Stimulated activated CD4-positive, alpha-beta T cell treated with anti-CD3 and anti-CD28 coated beads, Interleukin-2, amount 100 ng/mL, for 24 hours (primary cell): Measurements from ENCODE around the gene MRPL58.

Experiments used
- DNase-seq, 2 donors: peaks; one replicate each; pipeline ENCODE4 v3.0.0-alpha.2; 2020

MRPL58 gene

DNA sequence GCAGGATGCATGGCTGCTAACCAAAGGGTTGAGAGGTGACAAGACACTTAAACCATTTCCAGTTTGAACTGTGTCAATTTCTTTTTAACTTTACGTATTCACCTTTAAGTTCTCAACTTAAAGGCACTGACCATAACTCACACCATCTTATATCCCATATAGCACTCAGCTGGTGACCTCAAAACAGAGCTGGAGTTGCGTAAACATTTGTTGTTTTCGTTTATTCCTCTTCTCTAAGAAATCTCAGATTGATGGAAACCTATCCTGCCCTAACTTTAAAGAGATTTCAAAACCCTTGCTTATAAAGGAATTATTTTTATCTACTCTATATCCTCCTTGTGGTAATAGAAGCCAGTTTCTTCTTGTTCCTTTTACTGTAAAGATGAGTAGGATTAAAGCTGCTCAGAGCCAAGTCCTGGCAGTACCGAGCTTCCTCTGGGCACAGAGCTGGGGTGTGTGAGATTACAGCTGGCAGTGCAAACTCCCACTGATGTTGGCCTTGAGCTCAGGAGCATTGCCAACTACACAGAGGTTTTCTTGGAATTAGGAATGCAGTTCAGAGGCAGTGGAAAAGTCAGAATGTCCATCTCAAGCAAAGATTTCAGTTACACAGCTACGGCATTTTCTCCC lies 35.9 kb downstream of the MRPL58 start:
- no peak for DNase-seq

DNA sequence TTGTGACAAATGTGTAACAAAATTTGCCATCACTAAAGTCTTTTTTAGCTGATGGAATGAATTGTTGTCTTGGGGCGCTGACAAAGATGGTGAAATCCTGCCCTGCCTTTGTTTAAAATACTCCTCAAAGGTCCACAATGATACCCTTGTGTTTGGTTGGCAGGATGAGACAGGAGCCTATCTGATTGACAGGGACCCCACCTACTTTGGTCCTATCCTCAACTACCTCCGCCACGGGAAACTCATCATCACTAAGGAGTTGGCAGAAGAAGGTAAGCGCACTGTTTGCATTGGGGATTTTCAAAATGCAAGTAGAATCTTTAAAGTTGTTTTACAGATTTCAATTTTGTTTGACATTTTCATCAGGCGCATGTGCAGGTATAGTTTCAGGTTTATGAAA lies 36.6 kb downstream of the MRPL58 start:
- DNase-seq, result no peak

DNA sequence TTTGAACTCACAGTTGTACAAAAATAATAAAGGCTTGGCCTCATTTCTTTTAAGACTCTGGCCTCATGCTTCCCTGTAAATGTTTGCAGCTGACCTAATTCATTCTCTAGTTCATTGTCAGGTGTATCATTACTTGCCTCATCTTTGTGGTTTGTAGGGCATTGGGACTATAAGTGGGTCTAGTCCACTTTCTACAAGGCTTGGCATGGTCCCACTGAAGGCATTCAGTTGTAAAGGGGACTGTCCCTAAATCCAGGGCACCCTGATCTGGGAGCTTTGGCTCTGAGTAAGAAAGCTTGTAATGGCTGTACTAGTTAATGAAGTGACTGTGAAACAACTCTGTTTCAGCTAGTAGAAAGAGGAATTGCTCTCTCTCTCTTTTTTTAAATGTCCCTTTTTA lies 37.2 kb downstream of the MRPL58 start:
- DNase-seq, result no peak

DNA sequence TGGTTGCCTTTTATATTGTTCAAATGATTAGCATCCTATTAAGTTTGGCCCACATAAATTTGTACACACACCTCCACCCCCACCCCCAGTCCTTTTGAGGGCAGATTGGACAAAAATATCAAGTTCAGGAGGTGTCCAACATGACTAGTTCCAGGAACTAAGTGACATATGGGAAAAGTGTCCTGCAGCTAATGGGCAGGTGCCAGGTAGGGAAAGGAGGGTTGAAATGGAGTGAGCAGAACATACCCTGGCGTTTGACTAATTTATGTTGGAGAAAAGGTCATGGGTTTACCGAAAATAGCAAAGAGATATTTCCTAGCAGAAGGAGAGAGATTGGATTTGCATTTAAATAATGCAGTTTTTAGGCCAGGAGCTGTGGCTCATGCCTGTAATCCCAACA lies 39.5 kb downstream of the MRPL58 start:
- no peak for DNase-seq

DNA sequence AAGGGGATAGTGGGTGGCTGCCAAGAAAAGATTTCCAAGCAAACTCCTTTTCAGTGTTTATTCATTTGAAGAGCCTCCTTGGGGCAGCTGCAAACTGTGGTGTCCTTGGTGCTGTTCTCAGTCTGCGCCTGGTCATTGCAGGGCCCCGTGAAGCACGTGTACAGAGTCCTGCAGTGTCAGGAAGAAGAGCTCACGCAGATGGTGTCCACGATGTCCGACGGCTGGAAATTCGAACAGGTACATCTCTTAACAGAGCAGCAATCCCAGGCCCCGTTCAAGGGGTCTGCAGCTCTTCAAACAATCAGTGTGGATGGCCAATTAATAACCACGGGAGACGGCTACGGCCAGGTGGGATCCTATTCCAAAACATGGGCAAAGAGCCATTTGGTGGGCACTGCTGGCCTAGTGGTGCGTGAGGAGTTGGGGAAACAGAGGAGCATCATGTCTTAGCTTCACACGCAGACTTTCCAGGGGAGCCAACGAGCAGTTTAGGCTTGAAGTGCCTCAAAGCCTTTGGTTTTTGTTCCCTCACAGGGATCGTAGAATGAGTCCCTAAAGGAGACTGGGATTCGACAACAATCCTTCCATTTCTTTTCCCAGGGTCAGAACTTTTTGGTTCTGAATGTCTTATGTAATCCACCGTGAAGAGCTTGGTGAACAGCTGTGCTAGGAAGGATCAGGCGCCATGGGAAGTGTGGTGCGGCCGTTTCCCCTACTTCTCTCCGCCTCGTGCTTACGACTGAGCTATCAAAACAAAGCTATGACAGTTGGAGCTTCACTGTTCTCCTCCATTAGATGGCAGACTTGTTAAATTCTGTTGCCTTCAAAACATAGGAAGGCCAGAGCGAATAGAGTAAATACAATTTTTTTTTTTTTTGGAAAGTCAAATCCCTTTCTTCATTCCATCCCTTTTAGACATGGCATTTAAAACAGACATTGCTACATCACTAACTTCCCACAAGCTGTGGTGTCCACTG lies 47.2 kb downstream of the MRPL58 start:
- no peak for DNase-seq

DNA sequence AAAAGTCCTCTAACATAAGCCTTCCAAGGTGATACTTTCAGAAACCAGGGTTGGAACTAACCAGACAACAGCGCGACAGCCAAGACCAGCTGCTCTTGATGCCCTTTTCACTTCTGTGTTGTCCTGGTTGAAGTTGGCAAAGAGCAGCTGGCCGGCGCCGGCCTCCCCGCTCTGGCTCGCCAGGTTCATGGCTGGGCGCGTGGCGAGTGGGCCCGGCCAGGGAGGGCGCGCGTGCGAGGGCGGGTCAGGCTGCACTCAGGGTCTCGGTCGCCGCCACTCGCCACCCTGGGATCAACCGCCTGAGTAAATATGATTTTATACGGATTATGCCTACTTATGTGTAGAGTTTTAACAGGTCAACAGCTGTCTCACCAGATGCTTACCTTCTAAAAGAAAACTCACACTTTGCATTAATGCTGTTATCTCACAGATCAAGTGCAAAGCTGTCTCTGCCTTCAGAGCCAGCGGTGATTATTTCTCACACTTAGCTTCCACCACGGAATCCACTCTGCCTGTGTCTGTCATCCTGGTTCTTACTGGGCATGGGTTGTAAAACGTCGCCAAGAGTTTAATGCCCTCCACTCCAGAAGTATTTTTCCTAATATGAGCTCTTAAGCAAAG lies 48.1 kb downstream of the MRPL58 start:
- no peak for DNase-seq

DNA sequence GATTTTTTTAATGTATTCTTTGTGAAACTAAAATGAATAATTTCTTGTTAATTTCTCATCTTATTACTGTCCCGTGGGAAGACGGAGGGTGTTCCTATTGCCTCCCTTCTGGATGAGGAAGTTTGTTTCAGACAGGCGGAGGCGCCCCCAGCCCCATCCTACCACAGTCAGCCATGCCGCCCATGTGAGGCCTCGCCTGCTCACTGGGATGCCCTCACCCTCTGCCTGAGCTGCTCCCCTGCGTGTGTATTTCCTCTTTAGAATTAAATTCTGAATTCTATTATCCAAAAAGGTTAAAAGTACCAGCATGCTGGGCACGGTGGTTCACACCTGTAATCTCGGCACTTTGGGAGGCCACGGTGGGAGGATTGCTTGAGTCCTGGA lies 48.6 kb downstream of the MRPL58 start:
- DNase-seq, result no peak

DNA sequence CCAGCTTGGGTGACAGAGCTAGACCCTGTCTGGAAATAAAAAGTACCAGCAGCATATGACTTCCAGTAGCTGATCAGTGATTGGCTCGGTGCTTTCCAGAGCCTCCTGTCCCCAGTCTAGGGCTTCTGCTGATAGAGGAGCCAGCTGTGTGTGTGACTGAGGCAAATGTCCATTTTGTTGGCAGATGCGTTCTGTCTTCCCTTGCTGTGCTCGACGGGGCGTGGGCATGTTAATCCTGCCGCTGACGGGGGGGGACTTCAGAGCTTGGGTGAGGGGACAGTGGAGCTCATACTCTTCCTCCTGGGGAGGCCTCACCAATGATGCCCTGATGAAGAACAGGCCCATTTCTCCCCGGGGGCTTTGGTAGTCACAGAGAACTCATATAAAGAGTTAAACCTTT lies 49.1 kb downstream of the MRPL58 start:
- no peak for DNase-seq

DNA sequence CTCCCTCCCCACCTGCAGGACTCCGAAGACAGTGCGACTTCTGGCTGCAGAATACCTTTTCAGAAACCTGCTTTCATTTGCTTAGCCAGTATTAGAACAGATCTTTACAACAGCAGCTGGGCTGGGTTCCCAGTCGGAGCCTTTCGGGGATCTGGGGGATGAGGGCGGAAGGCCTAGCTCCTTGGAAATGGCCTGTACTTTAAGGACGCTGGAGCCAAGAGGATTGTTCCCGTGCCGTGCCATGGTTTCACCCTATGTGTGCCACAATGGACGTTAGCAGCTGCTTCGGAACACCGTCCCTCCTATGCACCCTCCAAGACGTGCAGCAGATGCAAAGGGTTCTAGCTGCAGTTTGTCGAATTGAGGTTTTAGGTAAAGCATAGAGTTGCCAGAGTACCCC lies 50.7 kb downstream of the MRPL58 start:
- no peak for DNase-seq

DNA sequence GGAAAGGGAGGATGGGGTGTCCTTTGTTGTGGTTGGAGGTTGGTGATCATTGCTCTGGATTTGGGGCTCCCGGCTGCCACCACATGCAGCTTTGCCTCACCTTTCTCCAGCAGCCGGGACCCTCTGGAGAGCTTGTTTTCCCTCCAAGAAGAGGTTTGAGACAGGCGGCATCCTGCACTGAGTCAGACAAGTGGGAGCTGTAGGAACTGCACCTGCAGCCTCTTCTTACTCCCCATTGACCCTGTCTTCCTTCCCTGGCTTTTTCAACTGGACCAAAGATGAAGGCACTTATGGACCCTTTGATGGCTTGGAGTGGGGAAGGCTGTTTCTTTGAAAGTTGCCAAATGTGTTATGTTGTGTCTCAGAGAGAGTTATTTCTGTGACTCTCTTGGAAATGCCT lies 51.2 kb downstream of the MRPL58 start:
- DNase-seq, result no peak

DNA sequence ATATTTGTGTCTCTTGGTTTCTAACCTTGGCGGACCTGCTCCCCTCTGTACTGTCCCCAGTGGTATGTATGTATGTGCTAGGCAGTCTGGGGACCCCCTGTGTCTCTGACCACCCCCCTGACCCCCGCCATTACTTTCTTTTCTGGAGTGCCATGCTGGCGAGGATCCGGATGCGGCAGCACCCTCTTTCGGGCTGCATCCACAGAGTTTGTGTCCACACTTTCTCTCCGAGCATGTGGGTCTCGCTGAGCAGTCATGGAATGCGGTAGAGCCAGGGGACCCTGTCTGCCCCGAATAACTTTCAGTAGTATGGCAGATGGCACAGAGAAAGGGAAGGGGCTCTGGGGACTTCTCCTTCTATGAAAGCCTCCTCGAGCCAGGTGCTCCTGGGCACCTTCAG lies 51.6 kb downstream of the MRPL58 start:
- no peak for DNase-seq

DNA sequence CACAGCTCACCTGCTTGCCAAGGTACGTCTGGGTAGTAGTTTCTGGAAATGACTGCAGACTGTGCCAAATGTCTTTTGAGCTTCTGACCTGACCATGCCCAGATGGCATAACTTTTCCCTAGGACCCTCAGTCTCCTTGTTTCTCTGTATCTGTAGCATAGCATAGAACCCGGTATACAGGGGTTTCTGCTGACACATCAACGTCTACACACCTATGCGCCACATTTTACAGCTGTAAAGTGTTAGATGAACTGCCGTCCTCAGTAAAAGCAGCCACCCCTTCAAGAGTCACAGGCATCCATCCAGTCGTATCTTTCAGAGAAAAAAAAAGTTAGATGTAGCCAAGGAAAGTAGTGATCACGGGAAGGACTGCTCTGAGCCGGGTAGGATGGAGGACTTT lies 52.0 kb downstream of the MRPL58 start:
- no peak for DNase-seq

DNA sequence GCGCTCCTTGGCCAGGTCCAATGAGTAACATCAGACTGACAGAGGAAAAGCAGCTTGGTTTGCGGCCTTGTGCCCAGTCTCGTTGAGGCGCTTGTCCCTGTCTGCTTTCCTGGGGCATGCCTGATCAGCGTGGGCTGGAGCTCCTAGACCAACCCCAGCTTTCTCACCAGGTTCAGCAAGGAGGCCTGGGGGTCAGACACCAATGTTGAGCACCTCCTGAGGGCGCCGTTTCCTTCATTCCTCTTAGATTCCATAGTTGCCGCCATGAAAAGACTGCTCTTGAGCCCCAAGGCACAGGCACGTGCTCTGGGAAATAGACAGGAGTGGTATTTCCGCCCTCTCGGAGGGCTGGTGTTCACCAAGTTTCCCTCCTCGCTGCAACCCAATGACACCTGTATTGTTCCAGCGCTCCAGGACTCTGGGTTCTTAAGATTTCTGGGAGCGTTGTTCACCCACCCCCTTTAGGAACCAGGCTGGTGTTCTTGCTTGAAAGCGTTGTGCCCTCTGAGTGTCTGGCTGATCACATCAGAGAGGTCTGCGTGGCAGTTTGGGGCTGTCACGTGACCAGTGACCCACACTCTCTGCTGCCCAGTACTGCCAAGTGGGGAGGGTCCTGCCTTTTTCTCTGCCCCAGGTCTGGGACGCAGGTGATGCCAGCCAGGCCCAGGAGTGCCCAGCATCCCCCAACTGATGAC lies 52.5 kb downstream of the MRPL58 start:
- DNase-seq, result no peak

DNA sequence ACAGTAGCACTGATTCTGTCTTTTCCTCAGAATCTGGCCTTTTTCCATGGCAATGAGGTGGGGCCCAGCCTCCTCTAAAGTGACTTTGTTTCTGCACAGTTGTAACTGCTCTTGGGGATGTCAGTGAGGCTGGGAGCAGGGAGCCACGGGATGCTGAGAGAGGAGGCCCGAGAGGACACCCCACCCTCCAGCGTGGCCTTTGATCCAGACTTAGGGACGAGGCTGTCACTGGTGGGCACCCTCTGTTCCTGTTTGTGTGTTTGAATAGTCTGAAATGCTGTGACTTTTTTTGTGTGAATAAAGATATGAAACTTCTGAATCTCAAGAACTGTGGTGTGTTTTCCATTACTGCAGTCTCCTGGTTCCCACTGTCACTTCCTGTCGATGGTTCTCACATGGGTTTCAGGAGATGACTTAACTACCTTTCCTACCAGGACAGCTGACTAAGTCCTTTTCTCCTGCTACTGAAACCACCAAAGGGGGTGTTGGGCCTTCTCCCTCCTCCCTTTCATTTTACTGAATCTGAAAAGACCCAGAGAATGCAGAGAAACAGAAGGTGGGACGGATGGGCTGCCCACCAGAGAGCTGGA lies 53.2 kb downstream of the MRPL58 start:
- no peak for DNase-seq

DNA sequence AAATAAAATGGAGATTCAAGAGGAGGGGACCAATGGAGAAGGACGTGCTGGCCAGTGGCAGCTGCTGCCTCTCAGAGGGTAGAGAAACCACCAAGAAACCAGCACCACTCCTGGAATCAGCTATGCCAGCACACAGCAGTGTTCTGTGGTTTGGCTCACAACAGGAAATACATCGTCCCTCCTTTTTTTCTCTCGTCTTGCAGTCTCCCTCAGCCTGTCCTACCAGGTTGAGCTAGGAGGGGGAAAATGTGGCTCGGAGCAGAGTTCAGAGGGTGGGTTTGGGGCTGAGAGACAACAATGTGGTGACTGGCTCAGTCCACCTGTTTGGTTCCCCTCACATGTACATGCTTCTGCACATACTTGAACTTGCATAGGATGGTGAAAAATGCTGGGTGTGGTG lies 55.4 kb downstream of the MRPL58 start:
- no peak for DNase-seq

DNA sequence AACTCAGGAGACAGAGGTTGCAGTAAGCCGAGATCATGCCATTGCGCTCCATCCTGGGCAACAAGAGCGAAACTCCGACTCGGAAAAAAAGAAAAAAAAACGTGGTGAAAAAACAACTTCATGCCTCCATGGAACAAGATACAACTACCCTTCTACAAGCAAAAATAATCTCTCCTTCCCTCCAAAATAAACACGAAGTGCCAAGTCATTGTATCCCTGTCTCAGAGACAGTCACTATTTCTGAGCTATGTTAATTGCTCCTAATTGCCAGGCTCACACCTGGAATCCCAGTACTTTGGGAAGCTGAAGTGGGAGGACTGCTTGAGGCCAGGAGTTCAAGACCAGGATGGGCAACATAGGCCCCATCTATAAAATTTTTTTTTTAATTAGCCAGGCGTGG lies 56.3 kb downstream of the MRPL58 start:
- no peak for DNase-seq

DNA sequence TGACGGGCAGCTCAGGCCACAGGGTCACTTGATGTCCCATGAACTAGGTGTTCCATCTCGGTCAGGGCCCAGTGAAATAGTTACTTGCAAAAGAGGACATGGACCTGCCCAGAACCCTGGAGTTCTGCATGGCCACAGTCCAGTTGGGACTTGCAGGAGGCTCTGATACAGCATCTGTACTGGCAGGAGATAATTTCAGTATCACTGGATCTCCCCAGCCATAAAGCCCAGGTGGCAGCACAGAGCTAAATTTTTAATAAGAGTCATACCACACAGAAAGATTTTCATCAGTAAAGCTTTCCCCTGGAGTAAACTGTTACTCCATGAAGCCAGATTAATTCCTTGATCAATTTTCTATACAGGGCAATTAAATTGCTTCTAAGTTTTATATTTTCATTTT lies 57.3 kb downstream of the MRPL58 start:
- DNase-seq, result no peak
